Measurements from ENCODE around the gene GNG11. TPM values are rescaled to one million over a fixed set of nuclear protein-coding genes. Genes with fewer than 3 reads are reported as not detected.

GNG11 gene
- total and polyA plus RNA-seq, 4 donors: 9.8 to 28.3 (median 26.5) TPM

DNA sequence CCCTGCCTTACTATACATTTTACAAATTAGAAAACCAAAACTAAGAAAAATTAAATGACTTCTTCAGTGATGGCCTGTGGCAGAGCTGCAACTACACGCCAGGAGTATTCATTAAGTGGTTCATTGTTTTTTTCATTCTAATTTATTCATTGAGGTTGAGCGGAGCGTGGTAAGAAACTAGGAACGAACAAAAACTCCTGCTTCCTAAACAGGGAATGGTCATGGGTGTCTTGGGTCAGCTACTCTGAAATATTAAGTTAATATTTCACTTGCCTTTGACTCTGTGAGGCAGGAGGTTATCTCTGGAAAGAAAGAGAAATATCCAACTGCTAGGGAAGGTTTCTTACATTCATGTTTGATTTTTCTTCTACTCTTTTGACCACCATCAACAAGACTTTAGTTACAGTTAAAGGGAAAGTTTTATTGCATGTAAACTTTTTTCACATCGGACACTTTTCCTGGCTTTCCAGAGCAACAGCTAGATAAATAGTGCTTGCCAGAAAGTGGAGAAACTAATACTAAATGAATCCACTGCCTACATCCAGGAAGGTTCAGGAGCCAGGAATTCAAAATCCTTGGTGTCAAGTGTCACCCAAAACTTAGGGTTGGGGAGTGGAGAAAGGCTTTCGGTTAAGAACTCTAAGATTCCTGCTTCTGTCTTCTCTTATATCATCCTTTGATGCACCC is 896 bp upstream of the GNG11 start:
- Histone ChIP-seq H3K27ac (ENCODE audit: low read depth in 1 of 2, low read length in 2 of 2) (no peak overlapping the region), H3K27me3 (ENCODE audit: control insufficient read depth in 1 of 2, insufficient read depth in 2 of 2, low read length in 1 of 2) (no peaks in the 10 kb centered on the region), H3K9me3 (ENCODE audit: control insufficient read depth, low read length) (no peaks in the 10 kb centered on the region), H3K4me3 (ENCODE audit: low read length in 2 of 2) (no peak overlapping the region), H3K36me3 (ENCODE audit: control insufficient read depth in 1 of 2, insufficient read depth in 2 of 2, low read length in 1 of 2) (no peaks in the 10 kb centered on the region), H3K4me1 (ENCODE audit: control insufficient read depth in 1 of 2, insufficient read depth in 2 of 2, low read length in 2 of 2) (peaks cover 2% of the 10 kb centered on the region in 2 donors)
- no peak for ATAC-seq (ENCODE audit: low FRiP score)
- DNase-seq: no peak
- WGBS, 2 donors: 88 to 89% methylated on average over 6 of the region's 6 CpGs
- intact Hi-C loops (cut with DNase I): loop anchor here in 1 of 2 donors (5.0 kb wide), 1 partner anchor 82 kb away; the partner anchor contains the start of gene BET1

DNA sequence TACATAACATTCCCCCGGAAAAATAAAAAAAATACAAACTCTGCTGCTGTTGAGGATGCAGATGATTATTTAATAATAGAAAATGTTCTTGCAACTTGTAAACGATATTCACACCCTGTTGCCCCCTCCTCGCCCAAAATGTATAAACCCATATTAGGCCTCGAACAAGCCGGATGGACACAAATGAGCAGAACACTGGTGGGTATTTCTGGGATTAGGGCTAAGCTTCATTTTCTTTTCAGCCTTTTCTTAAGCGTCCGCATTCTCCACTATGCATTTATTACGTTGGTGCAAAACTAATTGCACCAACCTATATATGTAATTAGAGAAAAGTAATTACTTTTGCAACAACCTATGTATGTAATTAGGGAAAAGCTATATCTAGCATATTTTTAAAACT is 349 bp upstream of the GNG11 start:
- DNase-seq (no peak), ATAC-seq (ENCODE audit: low FRiP score) (no peak)
- intact Hi-C loops (cut with DNase I): loop anchor here in 1 of 2 donors (5.0 kb wide), 1 partner anchor 81 kb away; the partner anchor contains the start of gene BET1
- WGBS, 2 donors: 70 to 71% methylated on average over 8 of the region's 8 CpGs
- Histone ChIP-seq H3K4me1 (ENCODE audit: control insufficient read depth in 1 of 2, insufficient read depth in 2 of 2, low read length in 2 of 2) (peaks cover 2% of the 10 kb centered on the region in 2 donors), H3K36me3 (ENCODE audit: control insufficient read depth in 1 of 2, insufficient read depth in 2 of 2, low read length in 1 of 2) (no peaks in the 10 kb centered on the region), H3K9me3 (ENCODE audit: control insufficient read depth, low read length) (no peaks in the 10 kb centered on the region), H3K4me3 (ENCODE audit: low read length in 2 of 2) (peak overlapping the region; percentile 82 to 88), H3K27me3 (ENCODE audit: control insufficient read depth in 1 of 2, insufficient read depth in 2 of 2, low read length in 1 of 2) (no peaks in the 10 kb centered on the region), H3K27ac (ENCODE audit: low read depth in 1 of 2, low read length in 2 of 2) (peak overlapping the region in 1 of 2 donors; percentile 49)

DNA sequence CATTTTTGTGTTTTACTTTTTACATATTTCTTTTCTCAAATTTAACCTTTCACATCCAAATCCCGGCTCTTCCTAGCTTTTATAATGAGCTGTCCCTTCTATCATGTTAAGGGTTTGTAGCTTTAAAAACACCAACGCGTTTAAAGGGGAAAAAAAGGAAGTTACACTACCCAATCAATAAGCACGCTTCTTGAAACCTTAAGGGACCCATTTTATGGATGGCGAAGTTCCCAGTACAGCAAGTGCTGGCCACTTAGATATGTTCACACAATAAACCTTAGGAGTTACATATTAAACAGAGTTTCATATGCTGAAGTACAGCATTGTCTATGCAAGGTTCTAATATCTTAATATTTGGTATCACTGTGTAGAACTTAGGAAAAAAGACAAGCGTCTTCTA is 1.8 kb downstream of the GNG11 start:
- Histone ChIP-seq H3K36me3 (ENCODE audit: control insufficient read depth in 1 of 2, insufficient read depth in 2 of 2, low read length in 1 of 2) (no peaks in the 10 kb centered on the region), H3K27ac (ENCODE audit: low read depth in 1 of 2, low read length in 2 of 2) (no peak overlapping the region), H3K4me3 (ENCODE audit: low read length in 2 of 2) (peak overlapping the region in 1 of 2 donors; percentile 36), H3K4me1 (ENCODE audit: control insufficient read depth in 1 of 2, insufficient read depth in 2 of 2, low read length in 2 of 2) (peaks cover 4 to 7% of the 10 kb centered on the region in 2 donors), H3K27me3 (ENCODE audit: control insufficient read depth in 1 of 2, insufficient read depth in 2 of 2, low read length in 1 of 2) (no peaks in the 10 kb centered on the region), H3K9me3 (ENCODE audit: control insufficient read depth, low read length) (no peaks in the 10 kb centered on the region)
- ATAC-seq (ENCODE audit: low FRiP score) (no peak), DNase-seq (no peak)
- intact Hi-C loops (cut with DNase I): loop anchor here in 1 of 2 donors (5.0 kb wide), 1 partner anchor 79 kb away; the partner anchor contains the start of gene BET1
- WGBS, 2 donors: 56 to 58% methylated on average over 6 of the region's 6 CpGs

DNA sequence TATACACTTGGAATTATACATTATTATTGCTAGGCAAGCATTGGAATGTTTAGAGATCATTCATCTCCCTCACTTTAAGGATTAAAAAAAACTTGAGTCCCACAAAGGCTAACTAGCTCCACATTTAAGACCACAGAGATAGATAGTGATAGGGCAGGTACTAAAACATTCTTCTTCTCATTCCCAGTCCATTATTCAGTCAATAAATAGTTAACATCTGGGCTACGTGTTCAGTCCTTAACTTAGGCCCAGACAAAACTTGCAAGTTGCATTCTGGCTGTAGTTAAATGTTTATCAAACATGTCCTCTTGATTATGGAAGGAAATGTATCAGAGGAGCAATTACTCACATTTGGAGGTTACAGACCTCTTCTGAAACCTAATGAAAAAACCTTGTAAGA is 2.4 kb downstream of the GNG11 start:
- H3K9me3 ChIP-seq (ENCODE audit: control insufficient read depth, low read length): no peaks in the 10 kb centered on the region
- H3K27ac ChIP-seq (ENCODE audit: low read depth in 1 of 2, low read length in 2 of 2): no peak overlapping the region
- WGBS, 2 donors: 8 to 10% methylated on average over 1 of the region's 1 CpG
- DNase-seq: no peak
- intact Hi-C loops (cut with DNase I): loop anchor here in 1 of 2 donors (5.0 kb wide), 1 partner anchor 78 kb away; the partner anchor contains the start of gene BET1
- H3K27me3 ChIP-seq (ENCODE audit: control insufficient read depth in 1 of 2, insufficient read depth in 2 of 2, low read length in 1 of 2): no peaks in the 10 kb centered on the region
- ATAC-seq (ENCODE audit: low FRiP score): no peak
- no peaks in the 10 kb centered on the region for H3K36me3 ChIP-seq (ENCODE audit: control insufficient read depth in 1 of 2, insufficient read depth in 2 of 2, low read length in 1 of 2)
- peak overlapping the region in 1 of 2 donors; percentile 14 for H3K4me3 ChIP-seq (ENCODE audit: low read length in 2 of 2)
- peaks cover 4 to 7% of the 10 kb centered on the region in 2 donors for H3K4me1 ChIP-seq (ENCODE audit: control insufficient read depth in 1 of 2, insufficient read depth in 2 of 2, low read length in 2 of 2)

DNA sequence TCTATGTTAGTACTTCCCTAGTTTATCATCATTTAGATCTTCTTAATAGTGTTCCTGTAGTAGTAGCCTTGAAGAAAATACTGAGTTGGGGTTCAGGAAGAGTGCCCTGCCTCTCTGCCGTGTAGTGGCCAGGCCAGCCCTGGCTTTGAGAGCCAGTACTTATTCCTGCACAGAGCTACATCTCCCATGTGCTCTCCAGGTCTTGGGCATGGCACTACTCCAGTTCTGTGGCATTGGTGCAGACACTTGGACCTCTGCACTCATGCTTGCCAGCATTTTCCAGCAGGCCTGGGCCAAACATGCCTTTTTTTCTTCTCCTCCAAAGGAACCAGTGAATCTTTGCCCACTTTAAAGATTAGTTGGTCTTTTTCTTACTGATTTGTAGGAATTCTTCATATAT is 5.3 kb downstream of the GNG11 start:
- Histone ChIP-seq H3K27me3 (ENCODE audit: control insufficient read depth in 1 of 2, insufficient read depth in 2 of 2, low read length in 1 of 2) (no peaks in the 10 kb centered on the region), H3K36me3 (ENCODE audit: control insufficient read depth in 1 of 2, insufficient read depth in 2 of 2, low read length in 1 of 2) (no peaks in the 10 kb centered on the region), H3K27ac (ENCODE audit: low read depth in 1 of 2, low read length in 2 of 2) (no peak overlapping the region), H3K9me3 (ENCODE audit: control insufficient read depth, low read length) (no peaks in the 10 kb centered on the region), H3K4me1 (ENCODE audit: control insufficient read depth in 1 of 2, insufficient read depth in 2 of 2, low read length in 2 of 2) (peaks cover 4 to 7% of the 10 kb centered on the region in 2 donors), H3K4me3 (ENCODE audit: low read length in 2 of 2) (no peak overlapping the region)
- WGBS, 2 donors: 11 to 17% methylated on average over 1 of the region's 1 CpG
- intact Hi-C loops (cut with DNase I): no loop called here
- DNase-seq (no peak), ATAC-seq (ENCODE audit: low FRiP score) (no peak)

DNA sequence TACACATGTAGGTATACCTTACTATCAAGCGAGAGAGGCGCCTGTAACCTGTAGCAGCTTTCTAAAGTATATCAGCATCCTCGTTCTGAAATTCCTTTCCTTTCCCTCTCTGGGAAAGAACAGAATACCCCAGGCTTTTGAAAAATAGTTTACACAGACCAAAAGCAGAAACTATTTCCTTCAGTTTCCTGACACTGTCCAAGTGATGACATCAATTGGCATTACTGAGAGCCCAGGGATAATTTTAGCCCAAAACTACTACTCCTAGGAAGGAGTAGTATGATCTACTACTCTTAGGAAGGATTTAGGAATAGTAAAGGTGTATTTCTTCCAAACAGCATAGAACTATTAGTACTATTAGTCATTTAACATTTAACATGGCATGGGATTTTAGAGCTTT is 6.0 kb downstream of the GNG11 start:
- ATAC-seq (ENCODE audit: low FRiP score) (peak; percentile 53), DNase-seq (no peak)
- Histone ChIP-seq H3K36me3 (ENCODE audit: control insufficient read depth in 1 of 2, insufficient read depth in 2 of 2, low read length in 1 of 2) (no peaks in the 10 kb centered on the region), H3K27me3 (ENCODE audit: control insufficient read depth in 1 of 2, insufficient read depth in 2 of 2, low read length in 1 of 2) (no peaks in the 10 kb centered on the region), H3K27ac (ENCODE audit: low read depth in 1 of 2, low read length in 2 of 2) (peak overlapping the region in 1 of 2 donors; percentile 5), H3K4me1 (ENCODE audit: control insufficient read depth in 1 of 2, insufficient read depth in 2 of 2, low read length in 2 of 2) (peaks cover 4 to 7% of the 10 kb centered on the region in 2 donors), H3K9me3 (ENCODE audit: control insufficient read depth, low read length) (no peaks in the 10 kb centered on the region), H3K4me3 (ENCODE audit: low read length in 2 of 2) (no peak overlapping the region)
- intact Hi-C loops (cut with DNase I): no loop called here
- WGBS, 2 donors: 54 to 57% methylated on average over 3 of the region's 3 CpGs

DNA sequence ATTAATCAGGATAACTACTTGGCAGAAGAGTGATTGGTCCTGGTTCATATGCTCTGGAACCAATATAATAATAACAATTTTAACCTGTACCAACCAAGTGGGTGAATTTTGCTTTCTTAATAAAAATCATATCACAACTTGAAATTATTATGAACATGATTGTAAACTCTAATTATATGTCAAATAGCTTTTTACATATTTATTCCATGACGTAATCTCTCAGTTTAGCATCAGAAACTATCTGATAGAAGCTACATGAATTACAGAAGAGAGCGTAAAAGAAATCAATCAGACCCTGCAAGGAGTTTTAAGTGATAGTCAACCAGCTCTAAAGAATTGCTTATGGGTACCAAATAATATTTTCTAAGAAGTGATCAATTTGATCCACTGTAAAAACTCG is 10.1 kb downstream of the GNG11 start:
- WGBS, 2 donors: 74 to 76% methylated on average over 3 of the region's 3 CpGs
- no peak overlapping the region for H3K27ac ChIP-seq (ENCODE audit: low read depth in 1 of 2, low read length in 2 of 2)
- H3K9me3 ChIP-seq (ENCODE audit: control insufficient read depth, low read length): no peaks in the 10 kb centered on the region
- intact Hi-C loops (cut with DNase I): no loop called here
- no peaks in the 10 kb centered on the region for H3K27me3 ChIP-seq (ENCODE audit: control insufficient read depth in 1 of 2, insufficient read depth in 2 of 2, low read length in 1 of 2)
- H3K36me3 ChIP-seq (ENCODE audit: control insufficient read depth in 1 of 2, insufficient read depth in 2 of 2, low read length in 1 of 2): no peaks in the 10 kb centered on the region
- H3K4me3 ChIP-seq (ENCODE audit: low read length in 2 of 2): no peak overlapping the region
- ATAC-seq (ENCODE audit: low FRiP score) (no peak), DNase-seq (no peak)
- peaks cover 1 to 5% of the 10 kb centered on the region in 2 donors for H3K4me1 ChIP-seq (ENCODE audit: control insufficient read depth in 1 of 2, insufficient read depth in 2 of 2, low read length in 2 of 2)

DNA sequence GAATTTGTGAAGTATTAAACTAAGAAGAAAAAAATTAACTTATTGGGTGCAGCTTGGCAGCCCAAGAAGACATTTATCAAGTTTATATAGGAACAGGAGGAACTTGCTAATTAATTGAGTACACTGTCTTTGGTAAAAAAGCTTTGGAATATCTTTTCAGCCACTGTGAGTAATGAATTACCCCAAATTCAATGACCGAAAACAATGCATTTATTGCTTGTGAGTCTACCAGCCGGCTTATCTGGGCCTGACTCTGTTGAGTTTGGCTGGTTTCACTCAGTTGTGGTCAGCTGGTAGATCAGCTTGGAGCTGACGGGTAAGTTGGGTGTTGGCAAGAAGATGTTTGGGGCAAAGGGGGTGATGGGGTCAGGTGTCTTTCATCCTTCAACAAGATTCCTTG is 11.6 kb downstream of the GNG11 start:
- 70 to 76% methylated on average over 3 of the region's 3 CpGs for WGBS, 2 donors

DNA sequence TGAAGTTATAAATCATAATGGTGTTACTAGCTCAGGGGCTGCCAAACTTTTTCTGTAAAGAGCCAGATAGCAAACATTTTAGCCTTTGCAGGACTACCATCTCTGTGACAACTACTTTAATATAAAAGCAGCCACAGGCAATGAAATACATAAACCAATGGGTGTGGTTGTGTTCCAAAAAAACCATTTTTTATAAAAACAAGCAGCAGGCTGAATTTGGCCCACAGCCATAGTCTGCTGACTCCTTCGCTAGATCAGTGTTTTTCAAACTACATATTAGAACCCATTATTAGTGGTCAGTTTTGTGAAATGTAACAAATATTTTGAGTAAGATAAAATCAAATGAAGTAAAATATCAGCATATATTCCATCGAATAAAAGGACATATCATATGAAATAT is 13.6 kb downstream of the GNG11 start:
- WGBS, 2 donors: 59 to 63% methylated on average over 2 of the region's 2 CpGs

More for the DNA sequence above, 11.6 kb downstream of the GNG11 start:
- Histone ChIP-seq H3K27ac (ENCODE audit: low read depth in 1 of 2, low read length in 2 of 2) (no peak overlapping the region), H3K27me3 (ENCODE audit: control insufficient read depth in 1 of 2, insufficient read depth in 2 of 2, low read length in 1 of 2) (no peaks in the 10 kb centered on the region), H3K4me3 (ENCODE audit: low read length in 2 of 2) (no peak overlapping the region), H3K9me3 (ENCODE audit: control insufficient read depth, low read length) (no peaks in the 10 kb centered on the region), H3K36me3 (ENCODE audit: control insufficient read depth in 1 of 2, insufficient read depth in 2 of 2, low read length in 1 of 2) (no peaks in the 10 kb centered on the region), H3K4me1 (ENCODE audit: control insufficient read depth in 1 of 2, insufficient read depth in 2 of 2, low read length in 2 of 2) (no peaks in the 10 kb centered on the region)
- intact Hi-C loops (cut with DNase I): no loop called here
- no peak for ATAC-seq (ENCODE audit: low FRiP score)
- no peak for DNase-seq

More for the DNA sequence above, 13.6 kb downstream of the GNG11 start:
- Histone ChIP-seq H3K4me3 (ENCODE audit: low read length in 2 of 2) (no peak overlapping the region), H3K27ac (ENCODE audit: low read depth in 1 of 2, low read length in 2 of 2) (no peak overlapping the region), H3K9me3 (ENCODE audit: control insufficient read depth, low read length) (no peaks in the 10 kb centered on the region), H3K4me1 (ENCODE audit: control insufficient read depth in 1 of 2, insufficient read depth in 2 of 2, low read length in 2 of 2) (no peaks in the 10 kb centered on the region), H3K27me3 (ENCODE audit: control insufficient read depth in 1 of 2, insufficient read depth in 2 of 2, low read length in 1 of 2) (no peaks in the 10 kb centered on the region), H3K36me3 (ENCODE audit: control insufficient read depth in 1 of 2, insufficient read depth in 2 of 2, low read length in 1 of 2) (no peaks in the 10 kb centered on the region)
- ATAC-seq (ENCODE audit: low FRiP score) (no peak), DNase-seq (no peak)
- intact Hi-C loops (cut with DNase I): no loop called here
